ENCODE measurements around the gene CHDH.

GRCh38 chr3:53817211-53817610 is 29.0 kb downstream of the CHDH start:
- TF ChIP-seq MAX (IDR thresholded peaks at IDR 0.05; ENCODE audit: insufficient read depth, insufficient read length) (no peak), CTCF (IDR thresholded peaks at IDR 0.05; ENCODE audit: extremely low read depth in 1 of 2, insufficient read depth in 1 of 2, low read depth in 1 of 2, low read length in 2 of 2) (no peak), FOS (IDR thresholded peaks at IDR 0.05; ENCODE audit: borderline replicate concordance, insufficient read depth, low read length) (no peak), GATA2 (IDR thresholded peaks at IDR 0.05; ENCODE audit: insufficient read depth, insufficient read length, low read depth, low read length) (no peak), POLR2AphosphoS5 (IDR thresholded peaks at IDR 0.05; ENCODE audit: insufficient read depth, low read depth, low read length) (no peak), EZH2 (IDR thresholded peaks at IDR 0.05; ENCODE audit: borderline replicate concordance, low read depth, low read length, severe bottlenecking) (no peak), POLR2A (IDR thresholded peaks at IDR 0.05; ENCODE audit: low read depth, low read length) (no peak), MYC (IDR thresholded peaks at IDR 0.05; ENCODE audit: low read depth, low read length) (no peak)
